Parathyroid adenoma (tissue), 2 donors: Measurements from ENCODE around the gene PGAM5.

Experiments
- H2AFZ ChIP-seq: fragments of 300-600 bp; sonication (generic); one replicate; pipeline ENCODE4 v1.7.0; 2017; ENCODE audit warnings: antibody characterized with exemption, mild to moderate bottlenecking
- H3K27ac ChIP-seq: fragments of 300-600 bp; sonication (generic); one replicate; pipeline ENCODE4 v1.7.0; 2017
- H3K27me3 ChIP-seq: fragments of 300-600 bp; sonication (generic); one replicate; pipeline ENCODE4 v1.7.0; 2017; ENCODE audit warnings: low read length; ENCODE audit not compliant: control insufficient read depth, insufficient read depth
- H3K36me3 ChIP-seq: fragments of 300-600 bp; sonication (generic); one replicate; pipeline ENCODE4 v1.7.0; 2017; ENCODE audit warnings: low read length; ENCODE audit not compliant: control insufficient read depth, insufficient read depth
- H3K4me1 ChIP-seq: fragments of 300-600 bp; sonication (generic); one replicate; pipeline ENCODE4 v1.7.0; 2017; ENCODE audit warnings: control low read depth
- H3K4me2 ChIP-seq: fragments of 300-600 bp; sonication (generic); one replicate; pipeline ENCODE4 v1.7.0; 2017; ENCODE audit warnings: low read length
- H3K4me3 ChIP-seq: fragments of 300-600 bp; sonication (generic); one replicate; pipeline ENCODE4 v1.7.0; 2017; ENCODE audit warnings: low read depth, low read length
- H3K79me2 ChIP-seq: fragments of 300-600 bp; sonication (generic); one replicate; pipeline ENCODE4 v1.7.0; 2017; ENCODE audit warnings: control low read depth
- H3K9ac ChIP-seq: fragments of 300-600 bp; sonication (generic); one replicate; pipeline ENCODE4 v1.7.0; 2017; ENCODE audit warnings: mild to moderate bottlenecking
- H3K9me3 ChIP-seq: fragments of 300-600 bp; sonication (generic); one replicate; pipeline ENCODE4 v1.7.0; 2017; ENCODE audit warnings: low read length; ENCODE audit not compliant: control insufficient read depth
- CTCF ChIP-seq: fragments of 300-600 bp; sonication (generic); IDR thresholded peaks from one replicate; pipeline ENCODE4 v1.7.0; 2017; ENCODE audit warnings: antibody characterized with exemption, mild to moderate bottlenecking
- donor health status: primary hyperparathyroidism.

Gene PGAM5

GRCh38 chr12:132761032-132761920 lies 50.6 kb downstream of the PGAM5 start, which contains the start of gene ANKLE2:
Gene ANKLE2, minus strand, starts transcription at chr12:132761832. Its CDS starts 34 bp downstream, at chr12:132761798.
- no peaks in the 10 kb centered on the region for H3K36me3 ChIP-seq
- H3K4me3 ChIP-seq = peak within 1 kb of the TSS; percentile 64

GRCh38 chr12:132761921-132762583 lies 51.4 kb downstream of the PGAM5 start:
- Histone ChIP-seq H3K27ac (peak overlapping the region; percentile 95), H3K9me3 (no peaks in the 10 kb centered on the region), H3K79me2 (peaks cover 25% of the 10 kb centered on the region), H3K4me1 (peaks cover 10% of the 10 kb centered on the region), H3K4me3 (peak overlapping the region; percentile 64), H3K27me3 (no peaks in the 10 kb centered on the region), H3K36me3 (no peaks in the 10 kb centered on the region), H3K4me2 (peak overlapping the region; percentile 62), H2AFZ (peak overlapping the region; percentile 97), H3K9ac (peak overlapping the region; percentile 90)
- TF ChIP-seq CTCF = no peak

More at GRCh38 chr12:132761032-132761920, 50.6 kb downstream of the PGAM5 start, which contains the start of gene ANKLE2:
- Histone ChIP-seq H3K9ac (peak within 1 kb of the TSS; percentile 90), H3K4me2 (peak within 1 kb of the TSS; percentile 70), H2AFZ (peak within 1 kb of the TSS; percentile 97), H3K27ac (peak within 1 kb of the TSS; percentile 95), H3K9me3 (no peaks in the 10 kb centered on the region), H3K4me1 (peaks cover 10% of the 10 kb centered on the region), H3K27me3 (no peaks in the 10 kb centered on the region), H3K79me2 (peaks cover 33% of the 10 kb centered on the region)
- TF ChIP-seq CTCF = no peak

GRCh38 chr12:132764231-132764630 lies 53.6 kb downstream of the PGAM5 start:
- Histone ChIP-seq H2AFZ (no peak overlapping the region), H3K4me3 (no peak overlapping the region), H3K9me3 (no peaks in the 10 kb centered on the region), H3K36me3 (no peaks in the 10 kb centered on the region), H3K9ac (no peak overlapping the region), H3K27me3 (no peaks in the 10 kb centered on the region), H3K4me2 (no peak overlapping the region), H3K4me1 (peaks cover 10% of the 10 kb centered on the region), H3K79me2 (peaks cover 14% of the 10 kb centered on the region), H3K27ac (no peak overlapping the region)
- TF ChIP-seq CTCF = no peak

GRCh38 chr12:132765361-132765760 lies 54.7 kb downstream of the PGAM5 start:
- Histone ChIP-seq H3K4me3 (no peak overlapping the region), H3K4me1 (peaks cover 6% of the 10 kb centered on the region), H3K79me2 (peaks cover 5% of the 10 kb centered on the region), H3K9ac (no peak overlapping the region), H3K4me2 (no peak overlapping the region), H3K27ac (no peak overlapping the region), H3K27me3 (no peaks in the 10 kb centered on the region), H3K9me3 (no peaks in the 10 kb centered on the region), H2AFZ (no peak overlapping the region), H3K36me3 (no peaks in the 10 kb centered on the region)
- no peak for TF ChIP-seq CTCF
